MCF 10A (cell line): ENCODE data around the gene SMIM9. TPM values are rescaled to one million over a fixed set of nuclear protein-coding genes. Genes with fewer than 3 reads are reported as not detected.

Experiments
- BruUV-seq: library from RNA; stranded (reverse); fragments of 400-500 nt; replicated peaks from 2 replicates; lab custom pipeline; 2021; lab: Mats Ljungman, UMichigan
- CTCF ChIA-PET: fragments of 300-600 bp; sonication (Branson Sonifier 250); formaldehyde crosslinking; extraction: SDS; loops from one replicate; lab custom pipeline; 2021; ENCODE audit warnings: antibody characterized with exemption, inconsistent platforms; lab: Yijun Ruan, JAX
- POLR2A ChIA-PET: fragments of 300-600, 350-650 bp; sonication (Branson Sonifier 250); formaldehyde crosslinking; extraction: SDS; loops from one replicate; lab custom pipeline; 2020; ENCODE audit warnings: antibody characterized with exemption, inconsistent platforms; lab: Yijun Ruan, JAX
- DNase-seq: peaks from one replicate; pipeline ENCODE4 v3.0.0-alpha.2; 2018; ENCODE audit not compliant: unreplicated experiment
- H3K27ac Mint-ChIP-seq: one replicate; pipeline ENCODE4 v1.8.0; 2022; ENCODE audit warnings: mild to moderate bottlenecking, low read depth, mixed read lengths; ENCODE audit not compliant: unreplicated experiment
- H3K27me3 Mint-ChIP-seq: one replicate; pipeline ENCODE4 v1.8.0; 2022; ENCODE audit warnings: mixed read lengths; ENCODE audit not compliant: insufficient read depth, unreplicated experiment
- H3K36me3 Mint-ChIP-seq: one replicate; pipeline ENCODE4 v1.8.0; 2022; ENCODE audit warnings: mild to moderate bottlenecking, moderate library complexity, mixed read lengths; ENCODE audit not compliant: insufficient read depth, unreplicated experiment
- H3K4me1 Mint-ChIP-seq: one replicate; pipeline ENCODE4 v1.8.0; 2022; ENCODE audit warnings: mixed read lengths; ENCODE audit not compliant: insufficient read depth, unreplicated experiment
- H3K4me3 Mint-ChIP-seq: one replicate; pipeline ENCODE4 v1.8.0; 2022; ENCODE audit warnings: mild to moderate bottlenecking, moderate library complexity, mixed read lengths; ENCODE audit not compliant: unreplicated experiment
- H3K9me3 Mint-ChIP-seq: one replicate; pipeline ENCODE4 v1.8.0; 2022; ENCODE audit warnings: mixed read lengths; ENCODE audit not compliant: unreplicated experiment
- CTCF ChIP-seq: fragments of 200-600 bp; IDR thresholded peaks from one replicate; pipeline ENCODE4 v1.8.0; 2022; ENCODE audit warnings: antibody characterized with exemption, mild to moderate bottlenecking; ENCODE audit not compliant: unreplicated experiment
- intact Hi-C: fragments of 100-400 bp; cut with micrococcal nuclease; formaldehyde crosslinking; loops from 2 replicates; pipeline ENCODE4 v1.14.1; 2022
- total RNA-seq: library from RNA; stranded (reverse); gene quantifications from 2 replicates; pipeline ENCODE4 v1.2.3, GENCODE V29; 2022

The SMIM9 gene
- total RNA-seq, 1 experiment from 2014 or later, result not detected

GRCh38 chrX:154797006-154797405, 37.5 kb downstream of the SMIM9 start:
- Mint-ChIP-seq H3K27ac (no peak overlapping the region), H3K4me1 (peaks cover 30% of the 10 kb centered on the region), H3K36me3 (no peaks in the 10 kb centered on the region), H3K27me3 (no peaks in the 10 kb centered on the region), H3K4me3 (no peak overlapping the region), H3K9me3 (no peaks in the 10 kb centered on the region)
- POLR2A ChIA-PET, result interaction anchor here (0.7 to 1.2 kb wide), 6 partner anchors 8 to 66 kb away, joined by 3 to 4 read pairs (median 3); partner anchors contain the start of gene MPP1
- no peak for TF ChIP-seq CTCF
- DNase-seq, result peak; percentile 27
- intact Hi-C loops, result no loop called here
- CTCF ChIA-PET, result interaction anchor here (0.8 to 1.3 kb wide), 2 partner anchors 18 to 37 kb away, joined by 3 read pairs; partner anchors contain the start of gene SMIM9
- no TSS peak for BruUV-seq

DNA sequence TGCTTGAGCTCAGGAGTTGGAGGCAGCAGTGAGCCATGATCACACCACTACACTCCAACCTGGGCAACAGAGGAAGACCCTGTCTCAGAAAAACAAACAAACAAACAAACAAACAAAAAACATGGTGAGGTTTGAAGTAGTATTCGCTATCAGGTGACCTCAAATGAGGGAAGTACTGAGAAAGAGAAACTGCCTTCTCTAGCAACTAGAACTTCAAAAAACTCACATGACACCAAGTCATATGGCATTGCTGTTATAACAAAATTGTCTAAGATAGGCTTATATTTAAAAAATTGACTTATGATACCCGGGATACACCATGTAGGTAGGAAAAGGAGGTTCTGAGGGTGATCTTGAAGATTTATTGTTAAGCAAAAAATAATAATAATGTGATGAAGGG, 39.4 kb downstream of the SMIM9 start:
- ChIA-PET POLR2A (no interaction called here), CTCF (interaction anchor here (0.6 kb wide), 1 partner anchor 26 kb away, joined by 3 read pairs; no protein-coding TSS in a partner anchor)
- no peak for DNase-seq
- peaks cover 27% of the 10 kb centered on the region for H3K4me1 Mint-ChIP-seq
- intact Hi-C loops, result no loop called here
- BruUV-seq, result no TSS peak
- TF ChIP-seq CTCF, result no peak
- peaks cover under 1% of the 10 kb centered on the region for H3K27me3 Mint-ChIP-seq
- no peak overlapping the region for H3K4me3 Mint-ChIP-seq
- H3K36me3 Mint-ChIP-seq, result no peaks in the 10 kb centered on the region
- no peaks in the 10 kb centered on the region for H3K9me3 Mint-ChIP-seq
- no peak overlapping the region for H3K27ac Mint-ChIP-seq

GRCh38 chrX:154793084-154793795, 41.2 kb downstream of the SMIM9 start:
- ChIA-PET CTCF (no interaction called here), POLR2A (no interaction called here)
- Mint-ChIP-seq H3K4me1 (peaks cover 13% of the 10 kb centered on the region), H3K9me3 (no peaks in the 10 kb centered on the region), H3K27me3 (peaks cover 18% of the 10 kb centered on the region), H3K27ac (no peak overlapping the region), H3K36me3 (no peaks in the 10 kb centered on the region), H3K4me3 (no peak overlapping the region)
- BruUV-seq, result no TSS peak
- TF ChIP-seq CTCF, result no peak
- DNase-seq, result no peak
- intact Hi-C loops, result no loop called here

GRCh38 chrX:154791939-154792338, 42.5 kb downstream of the SMIM9 start:
- Mint-ChIP-seq H3K9me3 (no peaks in the 10 kb centered on the region), H3K4me3 (no peak overlapping the region), H3K27ac (no peak overlapping the region), H3K27me3 (peaks cover 25% of the 10 kb centered on the region), H3K4me1 (peaks cover 5% of the 10 kb centered on the region), H3K36me3 (no peaks in the 10 kb centered on the region)
- DNase-seq, result no peak
- intact Hi-C loops, result no loop called here
- BruUV-seq, result no TSS peak
- ChIA-PET CTCF (no interaction called here), POLR2A (interaction anchor here (0.6 to 0.8 kb wide), 2 partner anchors 16 to 21 kb away, joined by 3 to 4 read pairs; no protein-coding TSS in a partner anchor)
- no peak for TF ChIP-seq CTCF
